ENCODE results near the gene RSPO4. TPM values are rescaled to one million over a fixed set of nuclear protein-coding genes. Genes with fewer than 3 reads are reported as not detected.

The RSPO4 gene
- total and polyA plus RNA-seq, 9 donors: 0.04 to 0.53 (median 0.31) TPM; not detected in 4

GRCh38 chr20:962223-962622, 39.9 kb downstream of the RSPO4 start:
- no peaks in the 10 kb centered on the region for H3K4me1 ChIP-seq (ENCODE audit: insufficient read depth)
- no peak overlapping the region for H3K27ac ChIP-seq
- no peaks in the 10 kb centered on the region for H3K9me3 ChIP-seq
- no peaks in the 10 kb centered on the region for H3K27me3 ChIP-seq
- WGBS, 3 donors: 52 to 61% (median 59%) methylated on average over 3 of the region's 3 CpGs
- H3K4me3 ChIP-seq: no peak overlapping the region
- intact Hi-C loops (cut with DNase I): loop anchor here in 1 of 4 donors (5.0 to 10.0 kb wide), 2 partner anchors 80 to 253 kb away; no protein-coding TSS in a partner anchor
- no peaks in the 10 kb centered on the region for H3K36me3 ChIP-seq
- TF ChIP-seq POLR2A (IDR thresholded peaks at IDR 0.05) (no peak), CTCF (IDR thresholded peaks at IDR 0.05) (no peak), EP300 (IDR thresholded peaks at IDR 0.05) (no peak)
- no peak for DNase-seq

GRCh38 chr20:961768-962167, 40.3 kb downstream of the RSPO4 start:
- H3K36me3 ChIP-seq: no peaks in the 10 kb centered on the region
- no peak overlapping the region for H3K27ac ChIP-seq
- no peaks in the 10 kb centered on the region for H3K27me3 ChIP-seq
- DNase-seq: no peak
- H3K9me3 ChIP-seq: no peaks in the 10 kb centered on the region
- no peak overlapping the region for H3K4me3 ChIP-seq
- WGBS, 3 donors: 20 to 53% (median 30%) methylated on average over 2 of the region's 2 CpGs
- intact Hi-C loops (cut with DNase I): loop anchor here in 1 of 4 donors (5.0 to 10.0 kb wide), 2 partner anchors 79 to 253 kb away; no protein-coding TSS in a partner anchor
- H3K4me1 ChIP-seq (ENCODE audit: insufficient read depth): no peaks in the 10 kb centered on the region
- TF ChIP-seq EP300 (IDR thresholded peaks at IDR 0.05) (no peak), CTCF (IDR thresholded peaks at IDR 0.05) (no peak), POLR2A (IDR thresholded peaks at IDR 0.05) (no peak)

DNA sequence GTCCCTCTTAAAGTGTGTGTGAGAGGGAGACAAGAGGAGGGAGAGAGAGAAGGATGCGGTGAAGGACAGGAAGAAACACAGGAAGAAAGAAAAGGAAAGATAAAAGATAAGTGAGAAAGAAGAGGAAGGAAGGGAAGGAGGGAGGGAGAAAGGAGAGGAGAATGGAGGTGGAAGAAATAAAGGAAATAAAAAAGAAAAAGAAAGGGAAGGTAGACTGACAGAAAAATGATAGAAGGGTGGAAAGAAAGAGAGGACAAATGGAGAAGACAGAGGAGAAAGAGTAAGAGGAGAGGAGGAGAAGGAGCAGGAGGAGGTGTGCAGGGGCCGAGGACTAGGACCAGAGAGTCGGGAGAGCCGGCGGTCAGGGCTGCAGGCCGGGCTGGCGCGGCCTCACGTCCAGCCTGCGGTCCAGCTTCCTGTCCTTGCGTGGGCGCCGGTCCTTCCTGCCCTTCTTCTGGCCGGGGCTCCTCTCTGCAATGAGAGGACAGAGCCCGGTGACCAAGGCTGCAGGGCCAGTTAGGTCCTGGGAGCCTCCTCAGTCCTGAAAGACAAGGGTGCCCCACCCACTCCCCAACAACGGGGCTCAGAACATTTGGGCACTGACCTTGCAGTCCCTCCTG, 42.0 kb downstream of the RSPO4 start:
- no peaks in the 10 kb centered on the region for H3K4me1 ChIP-seq (ENCODE audit: insufficient read depth)
- H3K9me3 ChIP-seq: no peaks in the 10 kb centered on the region
- no peak overlapping the region for H3K27ac ChIP-seq
- WGBS, 3 donors: 70 to 73% (median 71%) methylated on average over 16 of the region's 16 CpGs
- no peaks in the 10 kb centered on the region for H3K36me3 ChIP-seq
- intact Hi-C loops (cut with DNase I): loop anchor here in 3 of 4 donors (2.0 to 10.0 kb wide), 4 partner anchors 78 to 255 kb away; no protein-coding TSS in a partner anchor
- TF ChIP-seq CTCF (IDR thresholded peaks at IDR 0.05) (no peak), POLR2A (IDR thresholded peaks at IDR 0.05) (no peak), EP300 (IDR thresholded peaks at IDR 0.05) (no peak)
- no peak overlapping the region for H3K4me3 ChIP-seq
- no peak for DNase-seq
- no peaks in the 10 kb centered on the region for H3K27me3 ChIP-seq

GRCh38 chr20:958936-959815, 42.9 kb downstream of the RSPO4 start:
- H3K4me1 ChIP-seq (ENCODE audit: insufficient read depth): no peaks in the 10 kb centered on the region
- H3K36me3 ChIP-seq: no peaks in the 10 kb centered on the region
- no peak overlapping the region for H3K27ac ChIP-seq
- DNase-seq: no peak
- H3K4me3 ChIP-seq: no peak overlapping the region
- H3K27me3 ChIP-seq: no peaks in the 10 kb centered on the region
- WGBS, 3 donors: 39 to 61% (median 46%) methylated on average over 19 of the region's 19 CpGs
- no peaks in the 10 kb centered on the region for H3K9me3 ChIP-seq
- intact Hi-C loops (cut with DNase I): loop anchor here in 2 of 4 donors (2.0 to 10.0 kb wide), 3 partner anchors 77 to 142 kb away; no protein-coding TSS in a partner anchor
- TF ChIP-seq EP300 (IDR thresholded peaks at IDR 0.05) (no peak), CTCF (IDR thresholded peaks at IDR 0.05) (no peak), POLR2A (IDR thresholded peaks at IDR 0.05) (no peak)
